NB4 (cell line): Measurements from ENCODE around the gene NUP98.

Experiments used
- MYC ChIP-seq: IDR thresholded peaks from 2 replicates; pipeline ENCODE4 v1.6.1; 2011; ENCODE audit warnings: low read depth, low read length
- POLR2A ChIP-seq: IDR thresholded peaks from 2 replicates; pipeline ENCODE4 v1.6.1; 2011; ENCODE audit warnings: mild to moderate bottlenecking; ENCODE audit not compliant: insufficient read length; ENCODE audit errors: extremely low read depth
- TF ChIP-seq, protein P1 (sequence below): IDR thresholded peaks from one replicate; pipeline ENCODE4 v1.5.1; 2012; ENCODE audit warnings: low read depth, low read length
- TF ChIP-seq, protein P2 (sequence below): IDR thresholded peaks from 2 replicates; pipeline ENCODE4 v1.6.1; 2011; ENCODE audit warnings: low read depth, low read length

DNA sequence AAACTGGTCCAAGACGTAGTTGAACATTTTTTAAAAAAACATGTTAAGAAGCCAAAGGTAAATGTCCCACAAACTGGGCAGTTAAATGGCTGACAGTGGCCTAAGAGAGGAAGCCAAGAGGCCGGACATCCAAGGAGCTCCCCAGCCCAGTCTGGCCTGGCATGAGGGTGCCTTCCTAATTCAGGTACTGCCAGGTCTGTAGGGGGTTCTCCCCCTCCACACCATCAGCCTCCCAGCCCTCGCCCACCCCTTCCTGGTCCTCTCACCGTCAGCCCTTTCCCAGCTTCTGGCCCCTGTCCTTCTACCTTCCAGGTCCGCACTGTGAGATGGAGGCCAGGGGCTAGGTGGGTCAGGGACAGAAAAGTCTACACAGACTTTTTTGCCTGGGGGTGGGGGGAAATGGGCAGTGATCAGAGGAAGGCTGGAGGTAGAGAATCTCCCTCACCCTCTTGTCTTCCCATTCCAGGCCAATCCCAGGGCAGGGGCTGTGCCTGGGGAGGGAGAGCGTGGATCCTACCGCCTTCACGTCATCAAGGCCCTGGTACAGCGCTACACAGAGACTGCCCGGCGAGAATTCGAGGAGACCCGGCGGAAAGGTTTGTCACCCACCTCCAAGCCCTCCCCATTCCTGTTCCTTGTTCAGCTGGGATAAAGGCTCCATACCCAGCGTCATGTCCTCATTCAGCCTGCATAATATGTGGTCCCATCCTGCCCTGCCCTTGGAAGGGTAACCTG lies 161.5 kb downstream of the NUP98 start:
- TF ChIP-seq, protein P1, sequence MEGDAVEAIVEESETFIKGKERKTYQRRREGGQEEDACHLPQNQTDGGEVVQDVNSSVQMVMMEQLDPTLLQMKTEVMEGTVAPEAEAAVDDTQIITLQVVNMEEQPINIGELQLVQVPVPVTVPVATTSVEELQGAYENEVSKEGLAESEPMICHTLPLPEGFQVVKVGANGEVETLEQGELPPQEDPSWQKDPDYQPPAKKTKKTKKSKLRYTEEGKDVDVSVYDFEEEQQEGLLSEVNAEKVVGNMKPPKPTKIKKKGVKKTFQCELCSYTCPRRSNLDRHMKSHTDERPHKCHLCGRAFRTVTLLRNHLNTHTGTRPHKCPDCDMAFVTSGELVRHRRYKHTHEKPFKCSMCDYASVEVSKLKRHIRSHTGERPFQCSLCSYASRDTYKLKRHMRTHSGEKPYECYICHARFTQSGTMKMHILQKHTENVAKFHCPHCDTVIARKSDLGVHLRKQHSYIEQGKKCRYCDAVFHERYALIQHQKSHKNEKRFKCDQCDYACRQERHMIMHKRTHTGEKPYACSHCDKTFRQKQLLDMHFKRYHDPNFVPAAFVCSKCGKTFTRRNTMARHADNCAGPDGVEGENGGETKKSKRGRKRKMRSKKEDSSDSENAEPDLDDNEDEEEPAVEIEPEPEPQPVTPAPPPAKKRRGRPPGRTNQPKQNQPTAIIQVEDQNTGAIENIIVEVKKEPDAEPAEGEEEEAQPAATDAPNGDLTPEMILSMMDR: no peak
- TF ChIP-seq POLR2A: no peak
- TF ChIP-seq, protein P2, sequence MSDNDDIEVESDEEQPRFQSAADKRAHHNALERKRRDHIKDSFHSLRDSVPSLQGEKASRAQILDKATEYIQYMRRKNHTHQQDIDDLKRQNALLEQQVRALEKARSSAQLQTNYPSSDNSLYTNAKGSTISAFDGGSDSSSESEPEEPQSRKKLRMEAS: no peak
- no peak for TF ChIP-seq MYC
